KMS-11 (cell line): Measurements from ENCODE around the gene NDST4.

ENCODE experiments used
- H2AFZ ChIP-seq: fragments of 200-600 bp; sonication (generic); 2 replicates; pipeline ENCODE4 v1.6.1; 2016; ENCODE audit warnings: antibody characterized with exemption, mixed run types, low read depth
- H3K27ac ChIP-seq: fragments of 200-600 bp; sonication (generic); 2 replicates; pipeline ENCODE4 v1.6.1; 2016; ENCODE audit warnings: mild to moderate bottlenecking, mixed run types
- H3K27me3 ChIP-seq: fragments of 200-600 bp; sonication (generic); 2 replicates; pipeline ENCODE4 v1.6.1; 2017; ENCODE audit warnings: mild to moderate bottlenecking, low read depth, mixed run types, moderate library complexity; ENCODE audit not compliant: insufficient read depth
- H3K36me3 ChIP-seq: fragments of 200-600 bp; sonication (generic); 2 replicates; pipeline ENCODE4 v1.6.1; 2017; ENCODE audit warnings: mild to moderate bottlenecking, mixed run types; ENCODE audit not compliant: insufficient read depth
- H3K4me1 ChIP-seq: fragments of 200-600 bp; sonication (generic); 2 replicates; pipeline ENCODE4 v1.6.1; 2016; ENCODE audit warnings: mild to moderate bottlenecking, low read depth, mixed run types; ENCODE audit not compliant: poor library complexity, severe bottlenecking
- H3K4me2 ChIP-seq: fragments of 200-600 bp; sonication (generic); 2 replicates; pipeline ENCODE4 v1.7.0; 2016; ENCODE audit warnings: mild to moderate bottlenecking, mixed run types
- H3K4me3 ChIP-seq: fragments of 200-600 bp; sonication (generic); IDR thresholded peaks from 2 replicates; pipeline ENCODE4 v1.6.1; 2017; ENCODE audit warnings: low read depth, low read length, mixed read lengths; ENCODE audit not compliant: insufficient read depth
- H3K79me2 ChIP-seq: fragments of 200-600 bp; sonication (generic); 2 replicates; pipeline ENCODE4 v1.6.1; 2016; ENCODE audit warnings: low read depth, mixed run types; ENCODE audit not compliant: insufficient read depth
- H3K9ac ChIP-seq: fragments of 200-600 bp; sonication (generic); 2 replicates; pipeline ENCODE4 v1.6.1; 2016; ENCODE audit warnings: mild to moderate bottlenecking, mixed run types
- H4K20me1 ChIP-seq: fragments of 200-600 bp; sonication (generic); 2 replicates; pipeline ENCODE4 v1.6.1; 2016; ENCODE audit warnings: mild to moderate bottlenecking, mixed run types; ENCODE audit not compliant: insufficient read depth
- TF ChIP-seq, protein P1 (sequence below): fragments of 200-600 bp; sonication (generic); conservative IDR thresholded peaks from 2 replicates; pipeline ENCODE4 v1.6.1; 2017; ENCODE audit warnings: low read depth, mild to moderate bottlenecking, antibody characterized with exemption, low read length, moderate library complexity, mixed read lengths

NDST4 gene

DNA sequence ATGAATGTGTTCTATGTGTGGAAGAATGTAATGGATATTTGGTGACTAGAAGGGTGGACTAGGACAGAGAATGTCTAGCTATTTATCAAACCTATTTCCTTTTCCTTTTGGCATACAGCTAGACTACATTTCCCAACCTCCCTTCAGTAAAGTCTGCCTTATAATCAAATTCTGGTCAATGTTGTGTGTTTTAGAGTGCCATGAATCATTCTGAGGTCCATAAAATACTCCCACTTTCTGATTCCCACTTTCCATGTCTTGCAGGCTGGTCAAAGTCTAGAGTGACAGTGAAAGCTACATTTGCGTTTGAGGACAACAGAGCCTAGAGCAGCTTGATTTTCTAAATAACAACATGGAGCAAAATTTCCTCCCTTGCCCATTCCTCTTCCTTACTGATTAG, 297.7 kb downstream of the NDST4 start:
- H3K9ac ChIP-seq = no peak overlapping the region
- no peak overlapping the region for H3K27ac ChIP-seq
- TF ChIP-seq, protein P1, sequence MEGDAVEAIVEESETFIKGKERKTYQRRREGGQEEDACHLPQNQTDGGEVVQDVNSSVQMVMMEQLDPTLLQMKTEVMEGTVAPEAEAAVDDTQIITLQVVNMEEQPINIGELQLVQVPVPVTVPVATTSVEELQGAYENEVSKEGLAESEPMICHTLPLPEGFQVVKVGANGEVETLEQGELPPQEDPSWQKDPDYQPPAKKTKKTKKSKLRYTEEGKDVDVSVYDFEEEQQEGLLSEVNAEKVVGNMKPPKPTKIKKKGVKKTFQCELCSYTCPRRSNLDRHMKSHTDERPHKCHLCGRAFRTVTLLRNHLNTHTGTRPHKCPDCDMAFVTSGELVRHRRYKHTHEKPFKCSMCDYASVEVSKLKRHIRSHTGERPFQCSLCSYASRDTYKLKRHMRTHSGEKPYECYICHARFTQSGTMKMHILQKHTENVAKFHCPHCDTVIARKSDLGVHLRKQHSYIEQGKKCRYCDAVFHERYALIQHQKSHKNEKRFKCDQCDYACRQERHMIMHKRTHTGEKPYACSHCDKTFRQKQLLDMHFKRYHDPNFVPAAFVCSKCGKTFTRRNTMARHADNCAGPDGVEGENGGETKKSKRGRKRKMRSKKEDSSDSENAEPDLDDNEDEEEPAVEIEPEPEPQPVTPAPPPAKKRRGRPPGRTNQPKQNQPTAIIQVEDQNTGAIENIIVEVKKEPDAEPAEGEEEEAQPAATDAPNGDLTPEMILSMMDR = no peak
- H2AFZ ChIP-seq = no peak overlapping the region
- no peak overlapping the region for H3K4me2 ChIP-seq
- no peaks in the 10 kb centered on the region for H3K27me3 ChIP-seq
- H4K20me1 ChIP-seq = no peaks in the 10 kb centered on the region
- no peaks in the 10 kb centered on the region for H3K79me2 ChIP-seq
- H3K4me3 ChIP-seq = no peak overlapping the region
- no peaks in the 10 kb centered on the region for H3K4me1 ChIP-seq
- H3K36me3 ChIP-seq = no peaks in the 10 kb centered on the region

DNA sequence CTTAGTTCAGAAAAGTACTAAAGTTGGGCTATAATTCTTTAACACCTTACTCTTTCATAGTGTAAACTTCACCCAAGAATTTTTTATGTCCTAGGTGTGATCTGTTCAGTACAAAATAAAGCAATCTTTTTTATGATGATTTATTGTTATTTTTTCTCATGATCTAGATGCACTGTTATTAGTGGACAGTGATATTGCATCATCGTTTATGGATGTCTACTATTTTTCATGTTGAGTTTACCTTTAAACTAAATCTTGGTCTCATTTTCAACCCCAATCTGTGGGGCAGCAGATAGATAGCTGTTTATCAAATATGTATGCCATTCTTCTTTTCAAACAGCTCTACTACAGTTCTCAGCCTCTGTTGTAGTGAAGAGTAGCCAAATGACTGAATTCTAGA, 299.5 kb downstream of the NDST4 start:
- H3K4me2 ChIP-seq = no peak overlapping the region
- H4K20me1 ChIP-seq = no peaks in the 10 kb centered on the region
- no peaks in the 10 kb centered on the region for H3K36me3 ChIP-seq
- no peak overlapping the region for H3K9ac ChIP-seq
- H3K4me1 ChIP-seq = no peaks in the 10 kb centered on the region
- TF ChIP-seq, protein P1 = no peak
- no peak overlapping the region for H2AFZ ChIP-seq
- H3K4me3 ChIP-seq = no peak overlapping the region
- no peaks in the 10 kb centered on the region for H3K79me2 ChIP-seq
- no peaks in the 10 kb centered on the region for H3K27me3 ChIP-seq
- no peak overlapping the region for H3K27ac ChIP-seq

DNA sequence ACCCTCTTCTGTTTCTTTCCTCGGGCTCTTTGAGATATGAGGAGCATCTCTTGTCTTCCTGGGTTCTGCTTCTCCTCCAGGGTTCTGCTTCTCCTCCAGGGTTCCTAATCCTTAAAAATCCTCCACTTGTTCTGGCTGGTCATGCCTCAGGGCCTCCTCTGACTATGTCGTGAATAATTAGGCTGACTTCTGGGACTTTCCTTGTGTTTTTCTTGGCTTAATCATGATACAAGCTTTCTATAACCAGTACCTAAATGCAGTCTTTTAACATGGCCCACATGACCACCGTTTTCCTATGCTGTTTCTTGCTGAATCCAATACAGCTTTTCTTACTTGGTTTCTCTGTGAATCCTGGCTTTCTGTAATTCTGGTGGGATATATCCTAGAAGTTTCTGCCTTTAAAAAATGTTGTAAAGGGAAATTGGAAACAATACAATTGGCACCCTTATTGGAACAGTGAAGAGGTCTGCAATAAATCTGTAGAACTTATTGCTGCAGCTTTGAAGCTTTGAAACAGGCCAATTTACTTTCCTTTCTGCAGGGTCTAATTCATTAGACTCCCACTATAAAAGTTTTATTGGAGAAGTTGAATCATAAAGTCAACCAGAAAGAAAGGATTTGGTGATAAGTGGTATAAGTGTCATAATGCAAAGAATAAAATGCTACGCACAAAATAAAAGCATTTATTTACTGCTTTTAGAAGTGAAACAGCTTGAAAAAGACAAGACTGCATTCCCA, 301.7 kb downstream of the NDST4 start:
- Histone ChIP-seq H3K27ac (no peak overlapping the region), H4K20me1 (no peaks in the 10 kb centered on the region), H3K4me1 (no peaks in the 10 kb centered on the region), H3K27me3 (no peaks in the 10 kb centered on the region), H3K4me3 (no peak overlapping the region), H3K36me3 (no peaks in the 10 kb centered on the region), H2AFZ (no peak overlapping the region), H3K9ac (no peak overlapping the region), H3K79me2 (no peaks in the 10 kb centered on the region), H3K4me2 (no peak overlapping the region)
- TF ChIP-seq, protein P1 = no peak

DNA sequence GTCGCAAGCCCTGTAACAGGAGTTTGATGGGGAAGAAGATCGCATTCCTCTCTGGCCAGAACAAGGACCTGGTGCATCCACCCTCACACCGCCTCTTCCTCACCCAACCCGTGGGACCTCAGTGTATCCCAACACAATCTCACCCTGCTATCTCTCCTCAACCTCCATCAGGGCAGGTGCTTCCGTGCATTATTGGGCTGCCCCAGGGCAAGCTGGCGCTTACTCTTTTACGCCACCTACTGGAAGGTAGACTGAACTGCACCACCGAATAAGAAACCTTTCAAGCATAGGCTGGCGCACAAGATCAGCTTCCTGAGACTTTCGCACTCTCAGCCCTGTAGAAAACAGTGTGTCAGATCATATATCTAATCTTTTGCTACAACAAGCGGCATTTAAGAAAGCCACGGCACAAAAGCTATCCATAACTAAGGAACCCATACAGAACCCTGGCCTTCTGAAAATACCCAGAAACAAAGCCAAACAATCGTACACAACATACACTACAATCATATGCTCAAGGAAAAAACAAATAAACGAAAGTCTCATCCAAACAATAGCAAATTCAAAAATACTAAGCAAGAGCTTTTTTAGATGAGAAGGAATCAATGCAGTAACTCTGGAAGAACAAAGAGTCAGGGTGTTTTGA, 305.5 kb downstream of the NDST4 start:
- H2AFZ ChIP-seq = peak overlapping the region; percentile 1; the same call in 1 of the 2 replicates
- no peak overlapping the region for H3K27ac ChIP-seq
- H4K20me1 ChIP-seq = no peaks in the 10 kb centered on the region
- no peak overlapping the region for H3K4me3 ChIP-seq
- no peaks in the 10 kb centered on the region for H3K79me2 ChIP-seq
- H3K4me2 ChIP-seq = no peak overlapping the region
- TF ChIP-seq, protein P1 = peak; percentile 92
- H3K27me3 ChIP-seq = no peaks in the 10 kb centered on the region
- no peak overlapping the region for H3K9ac ChIP-seq
- no peaks in the 10 kb centered on the region for H3K36me3 ChIP-seq
- H3K4me1 ChIP-seq = no peaks in the 10 kb centered on the region
